Caco-2 (cell line): Measurements from ENCODE around the gene LRRTM2. TPM values are rescaled to one million over a fixed set of nuclear protein-coding genes. Genes with fewer than 3 reads are reported as not detected.

Experiments
- BruUV-seq: library from RNA; stranded (reverse); fragments of 400-500 nt; replicated peaks from 2 replicates; lab custom pipeline; 2021; lab: Mats Ljungman, UMichigan
- CTCF ChIA-PET: fragments of 300-600 bp; sonication (Branson Sonifier 250); formaldehyde crosslinking; loops from one replicate; lab custom pipeline; 2022; ENCODE audit warnings: antibody characterized with exemption; lab: Charles Lee
- POLR2A ChIA-PET: fragments of 300-600 bp; sonication (Branson Sonifier 250); formaldehyde crosslinking; loops from one replicate; lab custom pipeline; 2022; ENCODE audit warnings: antibody characterized with exemption; lab: Charles Lee
- DNase-seq, 2 experiments: peaks; one replicate each; pipeline versions ENCODE4 v3.0.0 to v3.0.0-alpha.2; 2020 to 2022
- H3K27me3 ChIP-seq: replicated peaks from 2 replicates; pipeline ENCODE4 v1.6.0; 2011; ENCODE audit warnings: low read length; ENCODE audit not compliant: control insufficient read depth, insufficient read depth
- H3K36me3 ChIP-seq: 2 replicates; pipeline ENCODE4 v1.5.1; 2011; ENCODE audit warnings: low read length; ENCODE audit not compliant: control insufficient read depth, insufficient read depth
- H3K4me1 ChIP-seq: fragments of 250-450 bp; sonication (Bioruptor Pico); 2 replicates; pipeline ENCODE4 v1.5.1; 2020; ENCODE audit warnings: mild to moderate bottlenecking
- H3K4me3 ChIP-seq: 2 replicates; pipeline ENCODE4 v1.5.1; 2011; ENCODE audit warnings: low read depth, mild to moderate bottlenecking, control low read depth, low read length
- H3K9me3 ChIP-seq: fragments of 250-450 bp; sonication (Bioruptor Pico); 2 replicates; pipeline ENCODE4 v1.5.1; 2020; ENCODE audit warnings: mild to moderate bottlenecking, moderate library complexity
- H3K27ac Mint-ChIP-seq: one replicate; pipeline ENCODE4 v1.8.0; 2022; ENCODE audit warnings: mixed read lengths; ENCODE audit not compliant: unreplicated experiment
- H3K27me3 Mint-ChIP-seq: one replicate; pipeline ENCODE4 v1.8.0; 2022; ENCODE audit warnings: mixed read lengths; ENCODE audit not compliant: insufficient read depth, unreplicated experiment
- H3K36me3 Mint-ChIP-seq: one replicate; pipeline ENCODE4 v1.8.0; 2022; ENCODE audit warnings: mild to moderate bottlenecking, mixed read lengths; ENCODE audit not compliant: insufficient read depth, unreplicated experiment
- H3K4me1 Mint-ChIP-seq: one replicate; pipeline ENCODE4 v1.8.0; 2022; ENCODE audit warnings: low read depth, mixed read lengths; ENCODE audit not compliant: unreplicated experiment
- H3K4me3 Mint-ChIP-seq: one replicate; pipeline ENCODE4 v1.8.0; 2022; ENCODE audit warnings: mild to moderate bottlenecking, moderate library complexity, mixed read lengths; ENCODE audit not compliant: unreplicated experiment
- H3K9me3 Mint-ChIP-seq: one replicate; pipeline ENCODE4 v1.8.0; 2022; ENCODE audit warnings: mixed read lengths; ENCODE audit not compliant: unreplicated experiment
- intact Hi-C: fragments of 100-400 bp; cut with micrococcal nuclease; formaldehyde crosslinking; loops from one replicate; pipeline ENCODE4 v1.10.0; 2022; ENCODE audit not compliant: unreplicated experiment
- total RNA-seq: library from RNA; stranded (reverse); gene quantifications from 2 replicates; pipeline ENCODE4 v1.2.3, GENCODE V29; 2022
- TF ChIP-seq, protein P1 (sequence below), 2 experiments: fragments of 200-600 bp in 1 of 2; IDR thresholded peaks; 1 replicate in 1 of 2; 2 replicates in 1 of 2; pipeline versions ENCODE4 v1.5.1 to v1.8.0; 2011 to 2022; ENCODE audit warnings: antibody characterized with exemption in 1 of 2, control low read depth in 1 of 2, inconsistent platforms in 1 of 2, low read depth in 1 of 2, low read length in 1 of 2, mild to moderate bottlenecking in 1 of 2, moderate library complexity in 1 of 2; ENCODE audit not compliant: insufficient read depth in 1 of 2, severe bottlenecking in 1 of 2, unreplicated experiment in 1 of 2

LRRTM2 gene
- total RNA-seq, 1 experiment from 2014 or later, result not detected

- no peaks in the 10 kb centered on the region for H3K27me3 ChIP-seq
- no peak overlapping the region for H3K4me3 Mint-ChIP-seq
- peaks cover 58% of the 10 kb centered on the region for H3K36me3 Mint-ChIP-seq
- H3K9me3 Mint-ChIP-seq, result peaks cover 2% of the 10 kb centered on the region
- DNase-seq, result no peak
- no peaks in the 10 kb centered on the region for H3K27me3 Mint-ChIP-seq
- no peak overlapping the region for H3K27ac Mint-ChIP-seq
- peaks cover 4% of the 10 kb centered on the region; the same call in 1 of the 2 replicates for H3K4me1 ChIP-seq
- no TSS peak for BruUV-seq
- no peaks in the 10 kb centered on the region for H3K9me3 ChIP-seq
- ChIA-PET POLR2A (no interaction called here), CTCF (no interaction called here)
- intact Hi-C loops, result loop anchor here (10.0 kb wide), 1 partner anchor 258 kb away; no protein-coding TSS in a partner anchor
- TF ChIP-seq, protein P1, sequence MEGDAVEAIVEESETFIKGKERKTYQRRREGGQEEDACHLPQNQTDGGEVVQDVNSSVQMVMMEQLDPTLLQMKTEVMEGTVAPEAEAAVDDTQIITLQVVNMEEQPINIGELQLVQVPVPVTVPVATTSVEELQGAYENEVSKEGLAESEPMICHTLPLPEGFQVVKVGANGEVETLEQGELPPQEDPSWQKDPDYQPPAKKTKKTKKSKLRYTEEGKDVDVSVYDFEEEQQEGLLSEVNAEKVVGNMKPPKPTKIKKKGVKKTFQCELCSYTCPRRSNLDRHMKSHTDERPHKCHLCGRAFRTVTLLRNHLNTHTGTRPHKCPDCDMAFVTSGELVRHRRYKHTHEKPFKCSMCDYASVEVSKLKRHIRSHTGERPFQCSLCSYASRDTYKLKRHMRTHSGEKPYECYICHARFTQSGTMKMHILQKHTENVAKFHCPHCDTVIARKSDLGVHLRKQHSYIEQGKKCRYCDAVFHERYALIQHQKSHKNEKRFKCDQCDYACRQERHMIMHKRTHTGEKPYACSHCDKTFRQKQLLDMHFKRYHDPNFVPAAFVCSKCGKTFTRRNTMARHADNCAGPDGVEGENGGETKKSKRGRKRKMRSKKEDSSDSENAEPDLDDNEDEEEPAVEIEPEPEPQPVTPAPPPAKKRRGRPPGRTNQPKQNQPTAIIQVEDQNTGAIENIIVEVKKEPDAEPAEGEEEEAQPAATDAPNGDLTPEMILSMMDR (IDR thresholded peaks at IDR 0.05; ENCODE audit: insufficient read depth in 1 of 2, low read depth in 1 of 2, low read length in 1 of 2, severe bottlenecking in 1 of 2, unreplicated experiment in 1 of 2), result no peak
- H3K36me3 ChIP-seq, result no peaks in the 10 kb centered on the region; the same call in 1 of the 2 replicates
- H3K4me1 Mint-ChIP-seq, result peaks cover 3% of the 10 kb centered on the region
- H3K4me3 ChIP-seq, result no peak overlapping the region
Measured at GRCh38 chr5:138876811-138877210, 1.7 kb upstream of the LRRTM2 start.

DNA sequence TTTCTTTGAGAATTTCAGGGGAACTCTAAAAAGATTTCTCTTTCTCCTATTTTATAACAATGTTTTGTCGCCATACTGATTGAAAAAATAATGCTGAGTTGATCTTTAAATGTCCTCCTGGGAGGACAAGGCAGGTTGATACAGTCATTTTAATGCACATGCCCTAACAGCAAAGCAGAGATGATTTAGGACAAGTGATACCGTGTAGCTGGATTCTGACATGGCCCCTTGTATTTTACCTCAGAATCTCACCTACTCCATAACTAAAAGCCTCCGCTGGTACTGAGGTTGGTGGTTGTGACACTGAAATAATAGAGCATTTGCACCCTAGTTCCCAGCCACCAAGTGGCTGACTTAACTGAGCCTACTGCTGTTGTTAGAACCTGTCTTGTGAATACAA, 811 bp upstream of the LRRTM2 start:
- no peak for DNase-seq
- Histone ChIP-seq H3K27me3 (no peaks in the 10 kb centered on the region), H3K4me1 (peaks cover 13% of the 10 kb centered on the region), H3K9me3 (no peaks in the 10 kb centered on the region), H3K4me3 (no peak overlapping the region), H3K36me3 (no peaks in the 10 kb centered on the region; the same call in 1 of the 2 replicates)
- TF ChIP-seq, protein P1 (IDR thresholded peaks at IDR 0.05; ENCODE audit: insufficient read depth in 1 of 2, low read depth in 1 of 2, low read length in 1 of 2, severe bottlenecking in 1 of 2, unreplicated experiment in 1 of 2), result no peak
- no TSS peak for BruUV-seq
- Mint-ChIP-seq H3K27me3 (no peaks in the 10 kb centered on the region), H3K4me3 (no peak overlapping the region), H3K27ac (no peak overlapping the region), H3K4me1 (peaks cover 11% of the 10 kb centered on the region), H3K36me3 (peaks cover 55% of the 10 kb centered on the region), H3K9me3 (no peaks in the 10 kb centered on the region)
- CTCF ChIA-PET, result no interaction called here
- intact Hi-C loops, result loop anchor here (10.0 kb wide), 1 partner anchor 259 kb away; no protein-coding TSS in a partner anchor
- POLR2A ChIA-PET, result no interaction called here

- H3K4me1 Mint-ChIP-seq, result peaks cover 16% of the 10 kb centered on the region
- peaks cover 17% of the 10 kb centered on the region for H3K4me1 ChIP-seq
- no peak overlapping the region for H3K27ac Mint-ChIP-seq
- TF ChIP-seq, protein P1 (IDR thresholded peaks at IDR 0.05; ENCODE audit: insufficient read depth in 1 of 2, low read depth in 1 of 2, low read length in 1 of 2, severe bottlenecking in 1 of 2, unreplicated experiment in 1 of 2), result no peak
- ChIA-PET CTCF (no interaction called here), POLR2A (no interaction called here)
- H3K36me3 Mint-ChIP-seq, result peaks cover 51% of the 10 kb centered on the region
- no peaks in the 10 kb centered on the region for H3K27me3 ChIP-seq
- H3K36me3 ChIP-seq, result no peaks in the 10 kb centered on the region; the same call in 1 of the 2 replicates
- H3K9me3 Mint-ChIP-seq, result no peaks in the 10 kb centered on the region
- H3K9me3 ChIP-seq, result no peaks in the 10 kb centered on the region
- BruUV-seq, result no TSS peak
- no peak overlapping the region for H3K4me3 ChIP-seq
- intact Hi-C loops, result loop anchor here (10.0 kb wide), 1 partner anchor 259 kb away; no protein-coding TSS in a partner anchor
- no peak for DNase-seq
- no peak overlapping the region for H3K4me3 Mint-ChIP-seq
- no peaks in the 10 kb centered on the region for H3K27me3 Mint-ChIP-seq
Measured at GRCh38 chr5:138875552-138875875, 379 bp upstream of the LRRTM2 start.
